Glutamatergic neuron (in vitro differentiated cells): ENCODE results near the gene SEMA3G. TPM values are rescaled to one million over a fixed set of nuclear protein-coding genes. Genes with fewer than 3 reads are reported as not detected.

Experiments used
- DNase-seq: peaks from one replicate; pipeline ENCODE4 v3.0.0; 2022
- H3K27ac Mint-ChIP-seq: one replicate; pipeline ENCODE4 v1.8.0; 2020; ENCODE audit warnings: mild to moderate bottlenecking, mixed read lengths, inconsistent platforms; ENCODE audit not compliant: unreplicated experiment
- H3K27me3 Mint-ChIP-seq: one replicate; pipeline ENCODE4 v1.8.0; 2020; ENCODE audit warnings: mild to moderate bottlenecking, moderate library complexity, mixed read lengths, inconsistent platforms; ENCODE audit not compliant: unreplicated experiment
- H3K36me3 Mint-ChIP-seq: one replicate; pipeline ENCODE4 v1.8.0; 2020; ENCODE audit warnings: mild to moderate bottlenecking, mixed read lengths, inconsistent platforms; ENCODE audit not compliant: unreplicated experiment
- H3K4me1 Mint-ChIP-seq: one replicate; pipeline ENCODE4 v1.8.0; 2020; ENCODE audit warnings: mild to moderate bottlenecking, low read depth, mixed read lengths, inconsistent platforms; ENCODE audit not compliant: unreplicated experiment
- H3K4me3 Mint-ChIP-seq: one replicate; pipeline ENCODE4 v1.8.0; 2020; ENCODE audit warnings: mild to moderate bottlenecking, mixed read lengths, inconsistent platforms; ENCODE audit not compliant: unreplicated experiment
- H3K9me3 Mint-ChIP-seq: one replicate; pipeline ENCODE4 v1.8.0; 2020; ENCODE audit warnings: mild to moderate bottlenecking, moderate library complexity, mixed read lengths, inconsistent platforms; ENCODE audit not compliant: unreplicated experiment
- CTCF ChIP-seq: fragments of 200-600 bp; sonication (generic); IDR thresholded peaks from one replicate; pipeline ENCODE4 v1.5.0; 2021; ENCODE audit not compliant: partially characterized antibody, unreplicated experiment
- total RNA-seq: library from RNA; stranded (reverse); fragmentation: NEBNext Ultra II Directional; extraction: Animal tissue kit (Norgen Biotek cat#: 25700); gene quantifications from one replicate; pipeline ENCODE4 v1.2.1, GENCODE V29; 2021; ENCODE audit not compliant: unreplicated experiment

The SEMA3G gene
- total RNA-seq, 1 donor from 2014 or later, result 0.59 TPM

GRCh38 chr3:52383446-52383845 lies 61.5 kb downstream of the SEMA3G start:
- Mint-ChIP-seq H3K4me3 (no peak overlapping the region), H3K27ac (no peak overlapping the region), H3K36me3 (no peaks in the 10 kb centered on the region), H3K4me1 (no peaks in the 10 kb centered on the region), H3K9me3 (peaks cover 4% of the 10 kb centered on the region), H3K27me3 (peaks cover 9% of the 10 kb centered on the region)
- no peak for TF ChIP-seq CTCF
- no peak for DNase-seq

Other genes with a start within 250 kb of the SEMA3G start
- 41.7 TPM for gene ALAS1, start 246.9 kb downstream of the SEMA3G start, total RNA-seq
- gene TLR9, start 219.5 kb downstream of the SEMA3G start, total RNA-seq, result 0.37 TPM
- 45.5 TPM for gene TWF2, start 205.9 kb downstream of the SEMA3G start, total RNA-seq
- gene PPM1M, start 199.3 kb downstream of the SEMA3G start, total RNA-seq, result 7.8 TPM
- gene WDR82, start 166.5 kb downstream of the SEMA3G start, total RNA-seq, result 118 TPM
- gene GLYCTK, start 157.3 kb downstream of the SEMA3G start, total RNA-seq, result 7.5 TPM
- 8.9 TPM for gene DNAH1, start 128.8 kb downstream of the SEMA3G start, total RNA-seq
- 130 TPM for gene BAP1, start 35.1 kb downstream of the SEMA3G start, total RNA-seq
- gene PHF7, start 34.4 kb downstream of the SEMA3G start, total RNA-seq, result 8.9 TPM
- gene TNNC1, start 8.9 kb upstream of the SEMA3G start, total RNA-seq, result 2.7 TPM
- 280 TPM for gene NISCH, start 10.5 kb upstream of the SEMA3G start, total RNA-seq
- gene STAB1, start 50.2 kb upstream of the SEMA3G start, total RNA-seq, result 6.3 TPM
- gene NT5DC2, start 88.8 kb upstream of the SEMA3G start, total RNA-seq, result 308 TPM
- gene UQCC5, start 91.5 kb upstream of the SEMA3G start, total RNA-seq, result 13.7 TPM
- gene PBRM1, start 240.8 kb upstream of the SEMA3G start, total RNA-seq, result 192 TPM
- gene GNL3, start 240.9 kb upstream of the SEMA3G start, total RNA-seq, result 75.2 TPM